Sigmoid colon (tissue), 7 donors: ENCODE results near the gene SFT2D3. TPM values are rescaled to one million over a fixed set of nuclear protein-coding genes. Genes with fewer than 3 reads are reported as not detected.

Source experiments
- DNase-seq: peaks from one replicate; pipeline ENCODE4 v3.0.0-alpha.2; 2019
- H3K27ac ChIP-seq, 4 donors: fragments of 200-600 bp; sonication (generic); one replicate each; pipeline ENCODE4 v1.5.1; 2016 to 2019; ENCODE audit warnings: mild to moderate bottlenecking in 1 of 4
- H3K27me3 ChIP-seq, 3 donors: fragments of 200-600 bp; sonication (generic); one replicate each; pipeline ENCODE4 v1.5.1; 2019; ENCODE audit warnings: mild to moderate bottlenecking in 1 of 3
- H3K36me3 ChIP-seq, 4 donors: fragments of 200-600 bp; sonication (generic); one replicate each; pipeline ENCODE4 v1.5.1; 2016 to 2019
- H3K4me1 ChIP-seq, 4 donors: fragments of 200-600 bp; sonication (generic); one replicate each; pipeline ENCODE4 v1.5.1; 2017 to 2019
- H3K4me3 ChIP-seq, 4 donors: fragments of 200-600 bp; sonication (generic); one replicate each; pipeline ENCODE4 v1.5.1; 2017 to 2019; ENCODE audit warnings: mild to moderate bottlenecking in 2 of 4, moderate library complexity in 1 of 4
- H3K9me3 ChIP-seq, 4 donors: fragments of 200-600 bp in 3 of 4; sonication (generic) in 3 of 4; one replicate each; pipeline versions ENCODE4 v1.5.1 to v1.6.1; 2013 to 2019
- EP300 ChIP-seq, 4 donors: sonication (generic); formaldehyde crosslinking; IDR thresholded peaks; one replicate each; pipeline ENCODE4 v1.6.1; 2017; ENCODE audit warnings: antibody characterized with exemption in 4 of 4
- POLR2A ChIP-seq, 2 donors: fragments of 450-650 bp; IDR thresholded peaks; one replicate each; pipeline ENCODE4 v1.6.1; 2016; ENCODE audit warnings: antibody characterized with exemption in 2 of 2, mild to moderate bottlenecking in 2 of 2, moderate library complexity in 2 of 2
- POLR2AphosphoS5 ChIP-seq, 4 donors: sonication (generic); formaldehyde crosslinking; IDR thresholded peaks; one replicate each; pipeline ENCODE4 v1.6.1; 2017; ENCODE audit warnings: antibody characterized with exemption in 4 of 4
- WGBS, 2 donors: extraction: QIAGEN DNeasy Blood & Tissue Kit; methylation state at CpG; one replicate each; pipeline ENCODE4 v1.1.7; 2013; 5-methylcytosine and 5-hydroxymethylcytosine counted together
- intact Hi-C: fragments of 100-400 bp; cut with DNase I; formaldehyde crosslinking; loops from one replicate; pipeline ENCODE4 v1.15.1; 2023
- polyA plus RNA-seq, 3 donors: library from polyadenylated mRNA; stranded (reverse); fragments of 200-250 nt; gene quantifications; one replicate each; pipeline ENCODE4 v1.2.3, GENCODE V29; 2013
- total RNA-seq, 4 donors: library from RNA; depleted of rRNA; stranded (reverse); fragments of >200 nt; gene quantifications; one replicate each; pipeline ENCODE4 v1.1.0, GENCODE V29; 2016
- TF ChIP-seq, protein P1 (sequence below), 4 experiments: fragments of 450-650 bp in 3 of 4; fragments of 200-600 bp in 1 of 4; IDR thresholded peaks; one replicate each; pipeline ENCODE4 v1.5.1; 2016 to 2019; ENCODE audit warnings: antibody characterized with exemption in 4 of 4, mild to moderate bottlenecking in 3 of 4, moderate library complexity in 2 of 4
- donor health status: healthy with polysubstance abuse.
- donor health status: Bipolar disorder and iron deficiency.
- donor health status: healthy.

The SFT2D3 gene
- total and polyA plus RNA-seq, 7 donors = 1.4 to 8.6 (median 6.5) TPM

DNA sequence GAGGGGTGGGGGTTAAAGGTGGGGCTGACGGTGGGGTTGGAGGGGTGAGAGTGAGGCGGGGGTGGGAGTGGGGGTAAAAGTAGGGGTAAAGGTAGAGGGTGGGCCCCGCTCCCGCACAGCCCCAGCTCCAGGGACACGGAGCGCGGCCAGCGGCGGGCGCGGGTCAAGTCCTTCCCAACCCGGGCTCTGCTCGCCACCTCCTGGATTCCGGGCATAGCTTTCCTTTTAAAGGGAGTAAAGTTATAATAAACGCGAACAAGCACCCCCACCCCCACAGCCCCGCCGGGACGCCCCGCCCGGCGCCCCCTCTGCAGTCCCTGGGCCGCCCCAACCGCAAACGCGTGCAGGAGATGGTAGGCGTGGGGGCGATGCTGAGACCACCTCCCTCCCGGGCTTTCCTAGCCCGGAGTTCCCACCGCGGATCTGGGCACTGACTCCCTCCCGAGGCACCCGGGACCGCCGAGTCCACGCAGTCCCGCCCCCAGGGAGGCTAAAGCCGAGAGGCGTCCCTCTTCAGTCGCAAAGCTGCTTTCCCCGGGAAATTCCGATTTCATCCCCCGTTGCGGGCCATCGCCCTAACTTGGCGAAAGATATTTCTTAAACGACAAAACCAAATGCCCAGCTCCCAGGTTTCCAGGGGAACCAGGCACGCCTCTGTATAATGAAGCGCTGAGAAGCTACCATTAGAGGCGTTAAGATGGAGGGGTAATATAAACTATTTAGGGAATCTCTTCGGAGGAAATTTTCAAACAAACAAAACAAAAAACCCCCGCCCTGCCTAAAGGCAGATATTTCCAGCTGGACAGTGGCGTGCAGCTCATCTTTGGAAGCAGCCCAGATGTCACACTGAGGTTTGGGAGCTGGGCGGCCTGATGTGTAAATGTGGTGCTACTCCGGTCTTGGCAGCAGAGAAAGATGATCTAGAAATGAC, 25.7 kb upstream of the SFT2D3 start, which contains the start of gene LIMS2:
Gene LIMS2 (minus strand): TSS at position 200 of the 931 bp plus-strand sequence. CDS start 506 bp downstream, outside the sequence.
- no peaks in the 10 kb centered on the region for H3K9me3 ChIP-seq
- peaks cover 0 to 72% (median 54%) of the 10 kb centered on the region in 4 donors for H3K4me1 ChIP-seq
- WGBS, 2 donors = 5 to 7% methylated on average over 56 of the region's 56 CpGs
- H3K36me3 ChIP-seq = no peaks in the 10 kb centered on the region
- intact Hi-C loops = loop anchor here (2.0 kb wide), 1 partner anchor 23 kb away; no protein-coding TSS in a partner anchor
- H3K4me3 ChIP-seq = peak within 1 kb of the TSS; percentile 77 to 90 (median 84)
- TF ChIP-seq, protein P1, sequence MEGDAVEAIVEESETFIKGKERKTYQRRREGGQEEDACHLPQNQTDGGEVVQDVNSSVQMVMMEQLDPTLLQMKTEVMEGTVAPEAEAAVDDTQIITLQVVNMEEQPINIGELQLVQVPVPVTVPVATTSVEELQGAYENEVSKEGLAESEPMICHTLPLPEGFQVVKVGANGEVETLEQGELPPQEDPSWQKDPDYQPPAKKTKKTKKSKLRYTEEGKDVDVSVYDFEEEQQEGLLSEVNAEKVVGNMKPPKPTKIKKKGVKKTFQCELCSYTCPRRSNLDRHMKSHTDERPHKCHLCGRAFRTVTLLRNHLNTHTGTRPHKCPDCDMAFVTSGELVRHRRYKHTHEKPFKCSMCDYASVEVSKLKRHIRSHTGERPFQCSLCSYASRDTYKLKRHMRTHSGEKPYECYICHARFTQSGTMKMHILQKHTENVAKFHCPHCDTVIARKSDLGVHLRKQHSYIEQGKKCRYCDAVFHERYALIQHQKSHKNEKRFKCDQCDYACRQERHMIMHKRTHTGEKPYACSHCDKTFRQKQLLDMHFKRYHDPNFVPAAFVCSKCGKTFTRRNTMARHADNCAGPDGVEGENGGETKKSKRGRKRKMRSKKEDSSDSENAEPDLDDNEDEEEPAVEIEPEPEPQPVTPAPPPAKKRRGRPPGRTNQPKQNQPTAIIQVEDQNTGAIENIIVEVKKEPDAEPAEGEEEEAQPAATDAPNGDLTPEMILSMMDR (IDR thresholded peaks at IDR 0.05) = no peak
- TF ChIP-seq POLR2A (IDR thresholded peaks at IDR 0.05) (no peak), POLR2AphosphoS5 (IDR thresholded peaks at IDR 0.05) (peak; percentile 29 to 75 (median 42)), EP300 (IDR thresholded peaks at IDR 0.05) (peak in 1 of 4 donors; percentile 6)
- H3K27ac ChIP-seq = peak within 1 kb of the TSS; percentile 96 to 97 (median 97)
- H3K27me3 ChIP-seq = no peaks in the 10 kb centered on the region
- DNase-seq = peak; percentile 87

DNA sequence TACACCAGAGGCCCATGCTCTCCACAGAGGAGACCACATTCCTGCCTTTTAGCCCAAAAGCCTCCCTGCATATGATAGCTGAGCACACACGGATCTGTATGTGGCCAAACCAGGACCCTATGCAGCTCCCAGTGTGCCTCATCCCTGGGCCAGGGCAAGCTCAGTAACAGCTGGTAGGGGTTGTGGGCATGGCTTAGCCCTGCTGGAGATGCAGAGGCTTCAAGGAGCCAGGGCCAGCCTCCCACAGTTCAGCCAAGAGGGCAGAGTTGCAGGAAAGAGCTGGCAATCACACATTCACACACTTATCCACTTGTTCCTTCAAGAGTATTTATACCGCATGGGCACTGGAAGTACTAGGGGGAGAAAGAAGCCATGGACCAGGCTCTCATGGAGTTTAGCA, 24.4 kb upstream of the SFT2D3 start:
- H3K36me3 ChIP-seq = no peaks in the 10 kb centered on the region
- H3K9me3 ChIP-seq = no peaks in the 10 kb centered on the region
- intact Hi-C loops = no loop called here
- peak overlapping the region; percentile 96 to 97 (median 97) for H3K27ac ChIP-seq
- TF ChIP-seq POLR2A (IDR thresholded peaks at IDR 0.05) (no peak), POLR2AphosphoS5 (IDR thresholded peaks at IDR 0.05) (peak in 3 of 4 donors; percentile 20 to 61 (median 44)), EP300 (IDR thresholded peaks at IDR 0.05) (peak in 1 of 4 donors; percentile 49)
- peak; percentile 89 for DNase-seq
- no peaks in the 10 kb centered on the region for H3K27me3 ChIP-seq
- H3K4me3 ChIP-seq = no peak overlapping the region
- peaks cover 0 to 73% (median 55%) of the 10 kb centered on the region in 4 donors for H3K4me1 ChIP-seq
- 82 to 86% methylated on average over 2 of the region's 2 CpGs for WGBS, 2 donors

DNA sequence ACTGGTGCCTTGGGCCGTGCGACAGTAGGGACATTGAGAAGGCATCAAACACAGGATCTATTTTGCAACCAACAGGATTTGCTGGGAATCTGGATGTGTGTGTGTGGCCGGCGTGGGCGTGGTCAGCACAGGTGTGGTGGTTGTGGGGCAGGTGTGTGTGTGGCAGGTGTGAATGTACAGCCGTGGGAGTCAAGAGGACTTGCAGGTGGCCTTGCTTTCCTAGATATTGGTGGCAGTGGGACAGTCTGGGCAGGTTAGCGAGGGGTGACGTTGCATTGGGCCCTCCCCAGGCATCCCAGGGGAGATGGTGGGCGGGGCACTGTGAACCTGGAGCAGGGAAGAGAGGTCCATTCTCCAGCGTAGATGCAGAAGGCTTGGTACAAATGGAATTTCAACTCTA, 22.8 kb upstream of the SFT2D3 start:
- peaks cover 0 to 77% (median 60%) of the 10 kb centered on the region in 4 donors for H3K4me1 ChIP-seq
- DNase-seq = peak; percentile 58
- intact Hi-C loops = no loop called here

DNA sequence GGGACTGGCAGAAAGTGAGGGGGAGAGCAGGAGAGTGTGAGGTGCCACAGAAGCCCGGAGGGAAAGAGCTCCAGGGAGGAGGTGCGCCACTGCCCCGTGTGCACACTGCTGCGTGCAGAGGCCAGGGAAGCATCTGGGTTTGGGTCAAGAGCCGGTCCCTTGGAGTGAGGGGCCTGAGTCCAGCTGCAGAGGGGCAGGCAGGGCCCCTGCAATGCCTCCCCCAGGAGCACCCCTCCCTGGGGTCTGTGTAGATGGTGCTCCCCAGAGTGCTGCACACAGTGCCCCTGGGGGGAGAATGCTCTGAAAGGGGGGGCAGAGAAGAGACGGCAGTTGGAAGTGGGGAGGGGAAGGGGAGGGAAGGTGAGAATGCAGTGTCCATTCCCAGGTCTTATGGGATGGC, 22.3 kb upstream of the SFT2D3 start:
- H3K9me3 ChIP-seq = no peaks in the 10 kb centered on the region
- no peaks in the 10 kb centered on the region for H3K27me3 ChIP-seq
- 85 to 90% methylated on average over 6 of the region's 6 CpGs for WGBS, 2 donors
- H3K36me3 ChIP-seq = no peaks in the 10 kb centered on the region
- no peak overlapping the region for H3K4me3 ChIP-seq
- TF ChIP-seq EP300 (IDR thresholded peaks at IDR 0.05) = no peak
- TF ChIP-seq, protein P1 (IDR thresholded peaks at IDR 0.05) = no peak
- no peak for TF ChIP-seq POLR2AphosphoS5 (IDR thresholded peaks at IDR 0.05)
- no peak for TF ChIP-seq POLR2A (IDR thresholded peaks at IDR 0.05)
- intact Hi-C loops = no loop called here
- DNase-seq = no peak
- peaks cover 0 to 82% (median 63%) of the 10 kb centered on the region in 4 donors for H3K4me1 ChIP-seq
- H3K27ac ChIP-seq = peak overlapping the region in 2 of 4 donors; percentile 11 to 88

More for the DNA sequence above, 22.8 kb upstream of the SFT2D3 start:
- Histone ChIP-seq H3K4me3 (no peak overlapping the region), H3K27ac (peak overlapping the region in 1 of 4 donors; percentile 11), H3K27me3 (no peaks in the 10 kb centered on the region), H3K9me3 (no peaks in the 10 kb centered on the region), H3K36me3 (no peaks in the 10 kb centered on the region)
- WGBS, 2 donors = 34 to 71% methylated on average over 10 of the region's 10 CpGs
- no peak for TF ChIP-seq POLR2A (IDR thresholded peaks at IDR 0.05)
- TF ChIP-seq EP300 (IDR thresholded peaks at IDR 0.05) = no peak
- TF ChIP-seq POLR2AphosphoS5 (IDR thresholded peaks at IDR 0.05) = no peak
- TF ChIP-seq, protein P1 (IDR thresholded peaks at IDR 0.05) = no peak
